AG04449 (cell line): ENCODE measurements around the gene AGER.

Source experiments
- CTCF ChIA-PET: fragments of 350-600 bp; formaldehyde crosslinking; extraction: SDS; loops from one replicate; lab custom pipeline; 2021; ENCODE audit warnings: antibody characterized with exemption; lab: Yijun Ruan, JAX
- POLR2A ChIA-PET: fragments of 400-600, 350-600 bp; formaldehyde crosslinking; extraction: SDS; loops from one replicate; lab custom pipeline; 2020; ENCODE audit warnings: antibody characterized with exemption, inconsistent platforms; lab: Yijun Ruan, JAX
- DNase-seq: peaks from one replicate; pipeline ENCODE4 v3.0.0-alpha.2; 2010; ENCODE audit warnings: low read depth, low spot score
- H3K4me3 ChIP-seq: 2 replicates; pipeline ENCODE4 v1.5.1; 2011; ENCODE audit warnings: low read depth, mild to moderate bottlenecking, control low read depth, low read length
- TF ChIP-seq, protein P1 (sequence below): IDR thresholded peaks from one replicate; pipeline ENCODE4 v1.5.1; 2011; ENCODE audit warnings: mild to moderate bottlenecking, moderate library complexity, low read length, control low read depth, inconsistent platforms; ENCODE audit not compliant: insufficient read depth; ENCODE audit errors: missing control alignments

Gene AGER

DNA sequence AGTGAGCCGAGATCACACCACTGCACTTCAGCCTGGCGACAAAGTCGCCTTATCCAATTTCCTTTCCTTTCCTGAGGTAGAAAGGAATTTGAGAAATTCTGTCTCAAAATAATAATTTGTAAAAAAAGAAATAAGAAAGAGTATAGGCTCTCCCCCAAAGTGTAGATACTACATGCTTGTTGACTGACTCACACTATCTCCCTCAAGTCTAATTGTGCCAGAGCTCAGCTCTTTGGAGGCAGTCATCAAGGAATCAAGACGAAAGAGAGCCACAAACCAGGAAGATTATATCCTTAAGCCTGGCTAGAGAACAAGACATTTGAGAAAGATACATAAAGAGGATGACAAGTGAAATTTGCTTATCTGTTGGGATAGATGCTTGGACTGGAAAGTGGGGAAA, 50.3 kb downstream of the AGER start:
- TF ChIP-seq, protein P1, sequence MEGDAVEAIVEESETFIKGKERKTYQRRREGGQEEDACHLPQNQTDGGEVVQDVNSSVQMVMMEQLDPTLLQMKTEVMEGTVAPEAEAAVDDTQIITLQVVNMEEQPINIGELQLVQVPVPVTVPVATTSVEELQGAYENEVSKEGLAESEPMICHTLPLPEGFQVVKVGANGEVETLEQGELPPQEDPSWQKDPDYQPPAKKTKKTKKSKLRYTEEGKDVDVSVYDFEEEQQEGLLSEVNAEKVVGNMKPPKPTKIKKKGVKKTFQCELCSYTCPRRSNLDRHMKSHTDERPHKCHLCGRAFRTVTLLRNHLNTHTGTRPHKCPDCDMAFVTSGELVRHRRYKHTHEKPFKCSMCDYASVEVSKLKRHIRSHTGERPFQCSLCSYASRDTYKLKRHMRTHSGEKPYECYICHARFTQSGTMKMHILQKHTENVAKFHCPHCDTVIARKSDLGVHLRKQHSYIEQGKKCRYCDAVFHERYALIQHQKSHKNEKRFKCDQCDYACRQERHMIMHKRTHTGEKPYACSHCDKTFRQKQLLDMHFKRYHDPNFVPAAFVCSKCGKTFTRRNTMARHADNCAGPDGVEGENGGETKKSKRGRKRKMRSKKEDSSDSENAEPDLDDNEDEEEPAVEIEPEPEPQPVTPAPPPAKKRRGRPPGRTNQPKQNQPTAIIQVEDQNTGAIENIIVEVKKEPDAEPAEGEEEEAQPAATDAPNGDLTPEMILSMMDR: no peak
- CTCF ChIA-PET: interaction anchor here (1.0 kb wide), 1 partner anchor 18 kb away, joined by 3 read pairs; the partner anchor contains the start of gene PRRT1
- no peak for DNase-seq
- POLR2A ChIA-PET: no interaction called here
- H3K4me3 ChIP-seq: no peak overlapping the region

- ChIA-PET POLR2A (no interaction called here), CTCF (interaction anchor here (7.5 kb wide), 1 partner anchor 15 kb away, joined by 111 read pairs; no protein-coding TSS in a partner anchor)
- no peak for DNase-seq
- TF ChIP-seq, protein P1: no peak
- no peak overlapping the region for H3K4me3 ChIP-seq
These were observed 51.9 kb downstream of the AGER start for GRCh38 chr6:32132110-32132509.

DNA sequence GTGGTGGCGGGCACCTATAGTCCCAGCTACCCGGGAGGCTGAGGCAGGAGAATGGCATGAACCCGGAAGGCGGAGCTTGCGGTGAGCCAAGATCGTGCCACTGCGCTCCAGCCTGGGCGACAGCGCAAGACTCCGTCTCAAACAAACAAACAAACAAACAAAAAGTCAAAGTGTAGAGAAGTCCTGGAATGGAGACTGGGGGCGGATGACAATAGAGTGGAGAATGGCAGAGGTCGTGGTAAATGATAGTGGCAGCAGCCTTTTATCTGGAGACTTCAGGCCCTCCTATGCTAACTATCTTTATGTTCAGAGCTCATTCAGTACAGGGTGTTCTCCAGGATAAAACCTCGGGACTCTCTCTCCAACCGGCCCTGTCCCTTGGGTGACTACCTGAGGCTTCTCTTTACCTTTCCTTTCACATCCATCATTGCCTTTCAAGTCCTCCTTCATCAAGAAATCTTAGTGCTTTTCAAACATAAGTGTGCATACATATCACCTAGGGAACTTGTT, 52.6 kb downstream of the AGER start:
- DNase-seq: no peak
- ChIA-PET POLR2A (no interaction called here), CTCF (interaction anchor here (1.1 to 7.5 kb wide), 2 partner anchors 14 to 83 kb away, joined by 3 to 111 read pairs; no protein-coding TSS in a partner anchor)
- TF ChIP-seq, protein P1: no peak
- H3K4me3 ChIP-seq: no peak overlapping the region
